Mammary epithelial cell (primary cell): Measurements from ENCODE around the gene MIAT.

Experiments
- CTCF ChIP-seq, 2 donors: IDR thresholded peaks in 1 of 2; conservative IDR thresholded peaks in 1 of 2; 2 replicates each; pipeline ENCODE4 v1.5.1; 2011 to 2012; ENCODE audit warnings: inconsistent platforms in 2 of 2, low read length in 2 of 2, mild to moderate bottlenecking in 2 of 2, control low read depth in 1 of 2, low read depth in 1 of 2; ENCODE audit not compliant: insufficient read depth in 1 of 2; ENCODE audit errors: extremely low read depth in 1 of 2
- EZH2 ChIP-seq: IDR thresholded peaks from 2 replicates; pipeline ENCODE4 v1.6.1; 2012; ENCODE audit warnings: low read length, inconsistent platforms, borderline replicate concordance

DNA sequence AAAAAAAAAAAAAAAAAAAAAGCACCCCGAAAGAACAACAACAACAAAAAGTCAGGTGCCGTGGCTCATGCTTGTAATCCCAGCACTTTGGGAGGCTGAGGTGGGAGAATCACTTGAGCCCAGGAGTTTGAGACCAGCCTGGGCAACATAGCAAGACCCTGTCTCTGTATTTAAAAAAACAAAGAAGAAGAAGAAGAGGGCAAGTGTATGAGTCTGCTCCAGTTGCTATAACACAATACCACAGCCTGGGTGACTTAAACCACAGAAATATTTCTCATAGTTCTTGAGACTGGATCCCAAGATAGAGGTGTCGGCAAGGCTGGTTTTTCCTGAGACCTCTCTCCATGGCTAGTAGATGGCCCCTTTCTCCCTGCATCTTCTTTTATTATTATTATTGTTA is 23.2 kb upstream of the MIAT start:
- TF ChIP-seq CTCF (conservative IDR thresholded peaks at IDR 0.05 in 1 of 2, IDR thresholded peaks at IDR 0.05 in 1 of 2; ENCODE audit: extremely low read depth in 1 of 2, insufficient read depth in 1 of 2, low read depth in 1 of 2, low read length in 2 of 2) = no peak
- TF ChIP-seq EZH2 = no peak
